ENCODE measurements around the gene OGFRL1.

Gene OGFRL1

DNA sequence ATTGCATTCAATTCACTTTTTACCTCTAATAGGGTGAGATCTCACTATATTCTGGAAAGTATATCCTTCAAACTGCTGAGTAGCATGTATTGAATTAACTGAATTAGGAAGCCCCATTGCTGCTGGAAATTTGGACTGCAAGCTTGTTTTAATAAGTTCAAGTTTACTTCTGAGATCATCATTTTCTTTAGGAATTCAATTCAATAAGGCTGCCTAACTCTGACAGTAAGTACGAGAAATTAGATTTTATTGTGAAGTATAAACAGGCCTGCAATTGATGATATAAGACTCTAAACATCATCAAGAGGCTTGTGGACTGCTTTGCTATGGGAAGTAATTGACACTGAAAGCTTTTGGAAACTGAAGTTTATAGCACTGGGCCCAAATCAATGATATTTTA is 44.4 kb downstream of the OGFRL1 start:
- TF ChIP-seq ZFX (IDR thresholded peaks at IDR 0.05; ENCODE audit: borderline replicate concordance) = no peak
- TF ChIP-seq, protein P1, sequence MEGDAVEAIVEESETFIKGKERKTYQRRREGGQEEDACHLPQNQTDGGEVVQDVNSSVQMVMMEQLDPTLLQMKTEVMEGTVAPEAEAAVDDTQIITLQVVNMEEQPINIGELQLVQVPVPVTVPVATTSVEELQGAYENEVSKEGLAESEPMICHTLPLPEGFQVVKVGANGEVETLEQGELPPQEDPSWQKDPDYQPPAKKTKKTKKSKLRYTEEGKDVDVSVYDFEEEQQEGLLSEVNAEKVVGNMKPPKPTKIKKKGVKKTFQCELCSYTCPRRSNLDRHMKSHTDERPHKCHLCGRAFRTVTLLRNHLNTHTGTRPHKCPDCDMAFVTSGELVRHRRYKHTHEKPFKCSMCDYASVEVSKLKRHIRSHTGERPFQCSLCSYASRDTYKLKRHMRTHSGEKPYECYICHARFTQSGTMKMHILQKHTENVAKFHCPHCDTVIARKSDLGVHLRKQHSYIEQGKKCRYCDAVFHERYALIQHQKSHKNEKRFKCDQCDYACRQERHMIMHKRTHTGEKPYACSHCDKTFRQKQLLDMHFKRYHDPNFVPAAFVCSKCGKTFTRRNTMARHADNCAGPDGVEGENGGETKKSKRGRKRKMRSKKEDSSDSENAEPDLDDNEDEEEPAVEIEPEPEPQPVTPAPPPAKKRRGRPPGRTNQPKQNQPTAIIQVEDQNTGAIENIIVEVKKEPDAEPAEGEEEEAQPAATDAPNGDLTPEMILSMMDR (IDR thresholded peaks at IDR 0.05) = no peak
- no peak overlapping the region for H3K27ac ChIP-seq

DNA sequence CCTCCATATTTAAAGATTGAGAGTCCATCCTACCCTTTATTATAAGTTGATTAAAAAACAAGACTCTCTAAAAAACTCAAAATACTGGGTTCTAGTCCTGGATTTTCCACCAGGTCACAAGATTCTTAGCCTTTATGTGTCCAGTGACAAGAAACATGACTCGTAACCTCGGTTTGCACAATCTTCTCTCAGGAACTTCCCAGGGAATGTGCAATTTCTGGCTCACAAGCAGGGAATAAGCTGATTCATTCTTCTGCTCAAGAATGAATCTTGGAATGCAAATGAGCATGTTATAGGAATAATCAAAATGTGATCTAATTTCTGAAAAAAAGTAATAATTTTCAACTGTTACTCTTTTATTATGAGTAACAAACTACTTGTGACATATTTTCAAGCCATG is 45.1 kb downstream of the OGFRL1 start:
- TF ChIP-seq, protein P1 (IDR thresholded peaks at IDR 0.05) = no peak
- TF ChIP-seq ZFX (IDR thresholded peaks at IDR 0.05; ENCODE audit: borderline replicate concordance) = no peak
- H3K27ac ChIP-seq = no peak overlapping the region

DNA sequence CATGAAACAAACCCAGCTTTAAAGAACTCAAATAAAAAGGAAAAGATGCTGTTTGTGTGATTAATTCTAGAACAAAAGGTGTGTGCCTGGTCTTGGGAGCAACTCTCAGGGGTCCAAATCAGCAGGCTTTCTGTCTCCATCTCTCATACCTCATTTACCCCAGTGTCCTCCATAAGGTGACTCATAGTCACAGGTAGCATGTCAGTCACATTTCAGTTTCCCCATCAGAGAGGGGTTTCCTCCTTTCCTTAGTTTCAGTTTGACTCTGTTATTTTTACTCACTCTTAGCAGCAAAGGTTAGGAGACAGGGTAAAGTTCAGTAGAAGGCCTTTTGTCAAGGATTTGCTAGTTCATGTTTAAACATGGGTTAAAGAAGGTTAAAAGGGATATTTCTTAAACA is 46.2 kb downstream of the OGFRL1 start:
- H3K27ac ChIP-seq = no peak overlapping the region
- TF ChIP-seq, protein P1 (IDR thresholded peaks at IDR 0.05) = no peak

DNA sequence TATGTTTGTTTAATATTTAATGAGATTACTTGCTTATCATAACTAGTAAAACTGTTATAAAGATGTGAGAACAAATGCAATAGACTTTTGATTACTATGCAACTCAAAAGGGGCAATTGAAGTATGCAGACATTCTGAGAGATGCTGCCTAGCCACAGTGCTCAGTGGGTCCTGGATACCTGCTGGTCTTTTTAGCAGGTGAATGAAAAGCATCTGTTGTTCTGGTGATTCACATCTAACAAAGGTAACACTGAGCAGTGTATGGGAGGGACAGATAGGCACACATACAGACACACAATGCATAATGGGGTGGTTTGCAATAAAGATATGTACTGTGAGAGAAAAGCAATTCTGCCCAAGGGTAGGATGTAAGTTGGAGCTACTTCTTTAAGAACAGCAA is 46.9 kb downstream of the OGFRL1 start:
- H3K27ac ChIP-seq = no peak overlapping the region
- TF ChIP-seq ZFX (IDR thresholded peaks at IDR 0.05; ENCODE audit: borderline replicate concordance) = no peak
- TF ChIP-seq, protein P1 (IDR thresholded peaks at IDR 0.05) = no peak

DNA sequence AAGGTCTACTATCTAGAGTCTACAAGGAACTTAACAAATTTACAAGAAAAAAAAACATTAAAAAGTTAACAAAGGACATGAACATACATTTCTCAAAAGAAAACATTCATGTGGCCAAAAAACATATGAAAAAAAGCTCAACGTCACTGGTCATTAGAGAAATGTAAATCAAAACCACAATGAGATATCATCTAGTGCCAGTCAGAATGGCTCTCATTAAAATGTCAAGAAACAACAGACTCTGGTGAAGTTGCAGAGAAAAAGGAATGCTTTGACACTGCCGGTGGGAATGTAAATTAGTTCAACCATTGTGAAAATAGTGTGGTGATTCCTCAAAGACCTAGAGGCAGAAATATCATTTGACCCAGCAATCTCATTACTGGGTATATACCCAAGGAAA is 48.3 kb downstream of the OGFRL1 start:
- TF ChIP-seq, protein P1 (IDR thresholded peaks at IDR 0.05) = no peak
- TF ChIP-seq ZFX (IDR thresholded peaks at IDR 0.05; ENCODE audit: borderline replicate concordance) = no peak
- no peak overlapping the region for H3K27ac ChIP-seq

DNA sequence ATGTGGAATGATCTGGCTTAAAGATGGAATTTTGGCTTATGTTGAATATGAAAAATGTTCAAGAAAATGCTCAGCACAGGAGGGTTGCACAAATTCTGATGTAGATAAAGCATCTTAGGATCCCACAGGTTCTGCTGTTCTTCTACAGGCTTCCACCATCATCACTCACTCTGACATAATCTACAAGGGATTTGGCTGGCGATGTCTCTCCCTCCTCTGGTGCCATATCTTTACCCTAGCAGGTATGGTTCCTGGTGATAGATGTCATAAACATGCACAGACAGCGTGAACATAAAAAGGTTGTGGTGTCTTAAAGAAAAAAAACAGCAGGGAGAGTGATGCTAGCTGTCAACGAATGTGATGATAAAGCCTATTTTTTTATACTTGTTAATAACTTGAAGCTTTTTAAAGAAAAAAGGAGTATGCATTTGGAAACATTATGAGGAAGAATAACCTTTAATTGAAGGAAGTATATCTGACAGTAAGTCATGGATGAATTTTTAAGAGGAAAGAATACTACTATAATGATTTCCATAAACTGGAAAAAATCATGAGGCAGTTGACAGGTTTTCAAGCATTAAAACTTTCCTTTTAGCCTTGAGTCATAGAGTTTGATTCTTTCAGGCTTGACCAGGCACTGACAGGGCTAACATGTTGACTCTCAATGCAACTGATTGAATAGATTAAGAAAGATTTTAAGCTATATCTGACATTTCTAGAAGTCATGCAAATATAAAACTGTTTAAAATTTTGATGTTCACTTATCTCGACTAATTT is 50.1 kb downstream of the OGFRL1 start:
- TF ChIP-seq, protein P1 (IDR thresholded peaks at IDR 0.05) = no peak
- TF ChIP-seq ZFX (IDR thresholded peaks at IDR 0.05; ENCODE audit: borderline replicate concordance) = no peak
- H3K27ac ChIP-seq = no peak overlapping the region

DNA sequence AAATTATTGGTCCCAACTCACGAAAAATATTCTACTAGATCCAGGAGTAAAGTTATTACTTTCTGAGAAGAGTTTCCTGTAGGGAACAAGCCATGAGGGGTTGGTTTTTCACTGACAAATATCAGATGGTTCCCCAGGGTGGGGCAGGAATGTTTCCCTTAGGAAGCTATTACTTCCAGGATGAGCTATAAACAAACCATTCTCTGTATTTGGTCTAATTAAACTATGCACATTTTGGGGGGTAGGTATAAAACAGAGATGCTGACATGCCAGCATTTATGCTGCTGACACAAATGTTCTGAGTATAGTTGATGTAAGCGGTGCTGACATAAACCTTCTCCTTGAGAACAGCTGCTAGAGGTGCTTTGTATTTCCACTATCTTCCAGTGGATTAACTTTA is 54.2 kb downstream of the OGFRL1 start:
- no peak for TF ChIP-seq ZFX (IDR thresholded peaks at IDR 0.05; ENCODE audit: borderline replicate concordance)
- TF ChIP-seq, protein P1 (IDR thresholded peaks at IDR 0.05) = no peak
- H3K27ac ChIP-seq = no peak overlapping the region

Data from 22Rv1 (cell line).